GM21360 (cell line): ENCODE results near the gene KCNA1.
A peak's percentile ranks its signal among the peaks of the same experiment; 100 is the strongest.

ENCODE experiments used
- ATAC-seq: cut with Tn5 transposase; IDR thresholded peaks from one replicate; pipeline ENCODE4 v1.9.1; 2021; ENCODE audit warnings: mild to moderate bottlenecking, moderate library complexity; ENCODE audit not compliant: unreplicated experiment

KCNA1 gene

DNA sequence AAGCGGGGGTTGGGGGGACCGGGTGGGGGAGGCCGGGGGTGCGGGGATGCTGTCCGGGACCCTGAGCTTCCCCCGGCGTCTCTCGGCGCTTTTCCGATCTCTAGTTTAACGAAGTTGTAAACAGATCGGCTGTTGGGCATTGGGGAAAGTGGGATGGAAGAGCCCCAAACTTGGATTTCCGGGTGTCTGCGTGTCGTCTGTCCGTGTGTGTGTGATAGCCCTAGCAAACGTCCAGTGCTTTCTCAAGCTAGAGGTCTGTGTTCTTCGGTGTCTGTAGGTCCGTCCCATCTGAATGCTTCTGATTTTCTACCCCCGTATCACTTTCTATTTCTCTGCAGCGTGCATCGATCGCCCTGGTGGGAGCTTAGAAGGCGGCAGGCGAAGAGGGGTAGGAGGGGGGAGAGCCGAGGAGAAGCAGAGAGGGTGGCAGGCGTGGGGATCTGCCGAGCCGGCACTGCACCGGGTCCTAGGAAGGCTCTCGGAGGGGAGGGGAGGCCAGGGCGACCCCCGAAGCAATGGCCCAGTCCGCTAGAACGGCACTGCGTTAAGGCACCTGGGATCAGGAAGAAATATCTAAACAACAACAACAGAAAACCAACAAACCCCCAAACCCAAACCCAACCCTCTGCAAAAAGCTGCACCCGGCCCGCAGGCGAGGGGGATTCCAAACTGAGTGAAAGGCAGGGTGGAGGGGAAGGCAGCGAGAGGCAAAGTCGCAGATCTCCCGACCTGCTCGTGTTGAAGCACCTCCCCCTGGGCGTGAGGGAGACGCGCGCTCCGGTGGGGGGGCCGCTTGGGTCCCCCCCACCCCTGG, 1.0 kb downstream of the KCNA1 start:
- no peak for ATAC-seq

DNA sequence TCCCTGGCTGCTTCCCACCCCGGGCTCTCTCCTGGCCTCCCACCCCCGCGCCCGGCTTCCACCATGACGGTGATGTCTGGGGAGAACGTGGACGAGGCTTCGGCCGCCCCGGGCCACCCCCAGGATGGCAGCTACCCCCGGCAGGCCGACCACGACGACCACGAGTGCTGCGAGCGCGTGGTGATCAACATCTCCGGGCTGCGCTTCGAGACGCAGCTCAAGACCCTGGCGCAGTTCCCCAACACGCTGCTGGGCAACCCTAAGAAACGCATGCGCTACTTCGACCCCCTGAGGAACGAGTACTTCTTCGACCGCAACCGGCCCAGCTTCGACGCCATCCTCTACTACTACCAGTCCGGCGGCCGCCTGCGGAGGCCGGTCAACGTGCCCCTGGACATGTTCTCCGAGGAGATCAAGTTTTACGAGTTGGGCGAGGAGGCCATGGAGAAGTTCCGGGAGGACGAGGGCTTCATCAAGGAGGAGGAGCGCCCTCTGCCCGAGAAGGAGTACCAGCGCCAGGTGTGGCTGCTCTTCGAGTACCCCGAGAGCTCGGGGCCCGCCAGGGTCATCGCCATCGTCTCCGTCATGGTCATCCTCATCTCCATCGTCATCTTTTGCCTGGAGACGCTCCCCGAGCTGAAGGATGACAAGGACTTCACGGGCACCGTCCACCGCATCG, 1.8 kb downstream of the KCNA1 start:
- ATAC-seq: no peak

DNA sequence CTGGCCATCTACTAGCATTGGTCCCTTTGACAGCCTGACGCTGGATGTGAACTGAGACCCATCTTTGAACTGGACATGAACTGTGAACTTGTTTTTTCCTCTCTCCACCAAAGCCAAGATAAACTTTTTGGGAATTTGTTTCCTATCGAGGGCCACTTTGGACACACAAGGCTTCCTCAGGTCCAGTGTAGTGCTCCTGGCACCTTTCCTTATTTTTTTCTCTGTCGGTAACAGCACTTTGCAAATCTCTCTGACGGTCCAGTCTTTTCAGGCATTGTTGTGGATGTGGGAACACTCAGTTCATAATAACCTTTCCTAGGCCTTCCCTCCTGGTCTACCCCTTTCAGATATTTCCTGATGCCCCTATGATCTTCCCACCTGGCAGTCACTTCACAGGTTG, 5.0 kb downstream of the KCNA1 start:
- no peak for ATAC-seq

DNA sequence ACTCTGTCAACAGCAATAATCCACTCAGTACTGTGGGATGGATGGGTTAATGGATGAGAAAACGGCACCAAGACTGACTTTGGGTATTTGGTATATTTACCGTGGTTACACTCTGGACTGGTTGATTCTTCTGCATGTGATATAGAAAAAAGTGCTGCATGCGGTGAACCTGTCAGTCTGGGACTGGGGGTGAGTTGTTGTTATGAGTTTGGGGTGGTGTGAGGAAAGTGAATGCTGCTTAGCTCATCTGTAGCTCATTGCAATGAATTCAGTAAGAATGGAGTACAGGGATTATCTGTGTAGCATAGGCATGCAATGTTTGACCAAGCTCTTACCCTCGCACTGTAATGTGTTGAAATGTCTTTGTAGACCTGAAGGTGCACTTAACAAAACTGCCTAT, 6.0 kb downstream of the KCNA1 start:
- no peak for ATAC-seq

DNA sequence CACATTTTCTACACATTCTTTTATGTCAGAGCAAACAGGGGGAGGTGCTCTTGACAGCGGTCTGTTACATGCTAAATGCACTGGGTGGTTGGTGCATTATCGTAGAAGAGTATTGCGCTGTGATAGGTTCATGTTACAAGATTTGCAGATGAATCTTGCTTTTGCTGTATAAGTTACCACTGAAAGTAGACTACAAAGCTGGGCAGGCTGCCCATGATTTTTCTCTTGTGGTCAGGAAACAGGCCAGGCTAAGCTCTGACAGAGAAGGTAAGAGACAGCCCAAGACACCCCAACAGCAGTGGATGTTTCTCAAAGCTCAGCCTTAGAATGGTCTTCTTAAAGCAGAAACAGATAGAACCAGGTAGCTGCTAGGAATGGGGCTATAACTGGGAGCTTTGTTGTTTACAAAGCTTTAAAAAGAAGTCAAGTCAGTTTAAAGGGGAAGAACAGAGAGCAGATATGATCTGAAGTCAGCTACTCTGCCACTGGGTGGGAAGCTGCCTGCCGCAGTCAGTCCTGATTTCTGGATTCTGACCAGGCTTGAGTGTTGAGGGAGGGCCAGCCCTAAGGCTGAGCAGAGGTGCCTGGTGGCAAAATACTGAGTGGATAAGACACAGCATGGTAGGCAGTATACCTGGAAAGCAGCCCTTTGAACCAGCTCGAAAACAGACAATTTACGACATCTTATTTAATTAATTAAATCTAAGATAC, 9.4 kb downstream of the KCNA1 start:
- no peak for ATAC-seq

DNA sequence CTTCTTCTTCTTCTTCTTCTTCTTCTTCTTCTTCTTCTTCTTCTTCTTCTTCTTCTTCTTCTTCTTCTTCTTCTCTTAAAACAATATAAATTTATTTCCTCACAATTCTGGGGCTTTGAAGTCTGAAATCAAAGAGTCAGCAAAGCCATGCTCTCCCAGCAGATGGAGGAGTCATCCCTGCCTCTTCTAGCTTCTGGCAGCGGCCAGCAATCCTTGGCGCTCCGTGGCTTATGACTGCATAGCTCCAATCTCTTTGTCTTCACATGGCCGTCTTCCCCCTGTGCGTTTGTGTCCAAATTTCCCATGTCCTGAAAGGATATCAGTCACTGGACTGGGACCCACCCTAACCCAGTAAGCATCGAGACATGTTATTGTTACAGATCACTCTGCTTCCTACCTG, 22.9 kb downstream of the KCNA1 start:
- ATAC-seq: no peak

DNA sequence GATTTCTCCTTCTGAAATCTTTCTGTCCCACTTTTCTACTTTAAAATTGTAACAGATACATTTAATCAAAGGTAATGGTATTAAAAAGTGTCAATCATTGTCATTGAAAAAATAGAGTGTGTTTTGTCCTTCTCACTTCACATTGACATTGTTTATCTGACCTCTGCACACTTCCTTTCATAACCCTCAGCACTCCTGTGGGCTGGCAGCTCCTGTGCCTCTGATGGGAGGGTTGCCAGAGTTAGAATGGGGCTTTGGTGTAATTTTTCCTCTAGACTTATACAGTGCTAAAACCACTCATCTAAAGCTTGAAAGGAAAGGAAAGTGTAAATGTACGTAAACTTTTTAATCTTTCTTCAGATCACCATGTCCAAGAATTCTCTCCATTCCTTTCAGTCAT, 23.7 kb downstream of the KCNA1 start:
- no peak for ATAC-seq

DNA sequence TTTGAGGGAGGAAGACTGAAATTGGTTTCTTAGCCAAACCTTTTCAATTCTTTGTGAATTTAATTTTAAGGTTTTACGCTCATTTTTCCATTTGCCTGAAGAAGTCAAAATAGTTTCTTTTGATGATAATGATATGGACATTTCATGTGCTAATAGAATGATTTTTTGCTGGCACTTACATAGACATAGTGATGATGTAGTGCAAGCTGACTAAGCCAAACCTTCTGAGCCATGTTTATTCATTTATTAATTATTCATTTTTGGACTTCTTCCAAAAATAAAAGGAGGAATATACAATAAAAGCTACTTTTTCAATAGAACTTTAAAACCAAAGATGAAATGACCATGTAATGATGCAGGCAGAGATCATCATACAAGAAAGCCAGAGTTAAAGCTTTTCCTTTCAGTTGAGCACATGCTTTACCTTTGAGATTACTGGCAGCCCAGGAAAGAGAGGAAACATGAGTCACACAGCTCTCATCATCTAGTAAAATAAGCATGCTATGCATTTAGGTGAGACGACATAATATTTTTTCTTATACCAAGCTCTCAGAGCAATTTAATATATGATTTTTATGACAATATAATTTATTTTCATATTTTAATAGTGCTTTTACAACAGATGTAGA, 24.8 kb downstream of the KCNA1 start:
- no peak for ATAC-seq

DNA sequence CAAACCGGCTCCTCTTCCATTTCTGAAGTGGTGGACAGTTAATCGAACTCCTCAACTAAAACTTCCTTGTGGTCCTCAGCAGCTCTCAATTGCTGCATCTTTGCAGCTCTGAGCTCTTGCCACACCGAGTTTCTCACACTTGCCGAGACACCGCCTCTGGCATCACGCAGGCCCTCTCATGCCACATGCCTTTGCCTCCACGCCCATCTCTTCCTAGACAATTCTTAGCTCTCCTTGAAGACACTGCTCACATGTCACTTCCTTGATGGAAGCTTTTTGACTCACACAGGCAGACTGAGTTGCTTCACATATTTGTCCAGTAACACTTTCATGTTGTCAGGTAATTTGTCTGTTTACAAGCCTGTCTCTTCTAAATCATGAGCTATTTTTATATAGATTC, 29.2 kb downstream of the KCNA1 start:
- no peak for ATAC-seq

DNA sequence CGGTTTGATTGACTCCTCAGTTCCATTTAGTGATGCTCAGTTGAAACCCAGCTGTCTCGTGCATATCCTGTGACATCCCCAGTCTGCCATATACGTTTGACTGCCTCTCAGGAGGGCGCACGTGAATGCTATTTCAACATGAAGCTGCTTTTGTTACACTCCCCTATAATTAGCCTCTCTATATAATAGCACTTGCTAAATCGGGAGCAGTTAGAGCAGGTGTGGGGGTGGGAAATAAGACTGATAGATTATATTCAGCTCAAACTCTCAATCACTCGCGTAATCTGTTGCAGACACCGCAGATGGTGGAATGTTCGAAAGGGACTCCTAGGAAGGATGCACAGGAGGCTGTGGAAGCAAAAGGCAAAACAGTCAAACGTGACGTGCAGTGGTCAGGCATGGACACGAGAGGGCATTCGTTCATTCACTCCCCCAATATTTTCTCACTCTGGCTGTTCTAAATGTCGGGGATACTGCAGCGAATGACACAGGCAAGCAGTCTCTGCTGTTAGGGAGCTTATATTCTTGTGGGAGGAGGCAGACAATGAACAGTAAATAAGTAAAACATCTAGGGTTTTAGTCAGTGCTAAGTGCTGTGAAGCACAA, 29.8 kb downstream of the KCNA1 start:
- ATAC-seq: no peak

DNA sequence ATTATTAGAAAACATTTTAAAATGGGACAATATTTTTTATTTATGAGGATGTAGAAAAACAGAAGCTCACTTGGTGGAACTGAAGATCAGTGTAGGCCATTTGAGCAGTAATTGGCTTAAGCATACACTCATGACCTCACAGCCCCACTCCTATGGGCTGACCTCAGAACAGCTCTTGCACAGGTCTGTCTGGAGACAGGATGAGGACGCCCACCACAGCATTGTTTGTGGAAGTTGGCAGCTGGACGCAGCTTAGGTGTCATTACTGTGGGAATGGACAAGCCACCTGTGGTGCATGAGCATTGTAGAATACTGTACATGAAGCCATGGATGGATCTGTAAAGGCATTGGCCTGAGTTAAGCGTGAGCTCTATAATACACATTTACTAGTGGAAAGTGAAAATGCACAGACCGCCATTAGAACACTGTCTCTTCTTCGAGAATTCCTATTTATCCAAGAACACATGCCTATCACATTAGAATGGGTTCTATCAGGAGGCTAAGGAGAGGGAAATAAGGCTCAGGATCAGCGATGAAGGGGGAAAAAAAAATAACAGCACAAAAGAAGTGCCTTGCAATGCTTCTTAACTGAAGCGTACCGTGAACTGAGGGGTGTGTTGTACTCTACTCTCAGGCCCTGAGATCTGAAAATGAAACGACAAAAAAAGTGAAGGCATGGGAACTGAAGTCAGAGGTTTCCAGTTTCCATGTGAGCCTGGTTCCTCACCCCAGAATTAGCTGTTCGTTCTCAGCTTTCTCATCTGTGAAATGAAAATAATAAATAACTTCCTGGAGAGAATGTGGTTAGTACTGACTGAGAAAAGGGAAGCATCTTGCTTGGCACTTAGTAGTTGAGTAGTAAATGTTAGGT, 33.6 kb downstream of the KCNA1 start:
- ATAC-seq: peak; percentile 87

DNA sequence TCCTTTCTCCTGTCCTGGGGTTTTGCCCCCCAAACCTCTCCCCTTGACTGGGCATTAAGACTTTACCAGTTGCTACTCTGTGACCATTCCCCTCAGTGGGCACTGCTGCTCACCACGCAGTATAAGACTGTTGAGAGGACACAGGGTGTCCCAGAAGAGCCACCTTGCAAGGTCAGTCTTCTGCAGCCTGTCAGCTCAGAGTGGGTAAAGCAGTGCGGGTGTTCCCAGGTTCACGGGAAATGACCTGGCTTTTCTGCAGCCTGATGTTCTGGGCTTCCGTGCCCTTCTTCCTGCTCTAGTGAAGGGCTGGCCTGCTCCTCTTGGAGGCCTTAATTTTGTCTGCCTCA, 34.2 kb downstream of the KCNA1 start:
- ATAC-seq: peak; percentile 33

DNA sequence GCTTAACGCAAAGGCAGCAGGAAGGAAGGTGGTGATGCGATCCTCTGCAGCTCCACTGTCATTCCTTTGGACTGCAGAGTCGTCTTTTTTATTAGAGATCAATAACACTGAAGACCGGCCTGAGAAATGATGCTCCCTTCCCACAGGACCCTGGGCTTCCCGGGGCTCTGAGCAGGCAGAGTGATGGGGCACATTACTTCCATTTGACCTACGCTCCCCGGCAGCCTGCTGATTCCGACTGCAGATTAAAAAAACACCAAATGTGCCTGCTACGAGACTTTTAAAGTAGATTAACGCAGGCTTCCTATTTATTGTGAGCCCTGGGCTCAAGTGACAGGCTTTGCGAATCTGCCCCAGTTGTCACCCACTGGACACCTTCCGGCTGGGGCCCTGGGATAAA, 37.5 kb downstream of the KCNA1 start:
- ATAC-seq: no peak

DNA sequence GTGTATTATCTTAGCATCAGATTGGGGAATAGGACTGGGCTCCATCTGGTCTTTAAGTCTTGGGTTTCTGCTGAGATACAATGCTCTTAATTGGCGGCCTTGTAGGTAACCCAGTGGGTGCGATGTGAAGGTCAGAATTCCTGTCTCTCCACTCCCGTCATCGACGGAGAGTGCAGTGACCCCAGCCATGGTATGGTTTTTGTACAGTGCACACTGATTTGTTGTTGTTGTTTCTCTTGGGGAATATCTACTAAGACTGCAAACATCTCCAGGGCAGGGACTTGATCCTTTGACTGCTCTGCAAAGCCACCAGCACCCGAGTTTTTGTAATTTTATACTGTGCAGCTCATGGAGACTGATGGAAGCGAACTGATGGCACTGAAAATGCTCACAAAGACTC, 41.4 kb downstream of the KCNA1 start:
- ATAC-seq: no peak

DNA sequence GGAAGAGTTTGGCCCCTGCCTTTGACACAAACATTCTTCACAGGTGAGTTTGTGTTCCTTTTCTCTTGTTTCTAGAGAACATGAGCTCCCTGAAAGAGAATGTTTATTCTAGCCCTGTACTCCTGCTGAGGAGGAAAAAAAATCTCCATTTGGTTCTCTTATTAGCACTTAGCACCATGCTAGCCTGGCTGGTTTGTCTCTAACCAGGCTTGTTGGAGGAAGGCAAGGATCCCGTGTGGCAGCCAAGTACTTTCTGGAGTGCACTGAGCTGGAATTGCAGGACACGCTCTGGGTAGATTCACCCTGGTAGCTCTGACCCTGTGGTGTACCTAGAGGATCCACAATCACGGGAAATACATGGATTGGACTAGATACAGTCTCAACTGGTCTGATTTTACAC, 41.9 kb downstream of the KCNA1 start:
- no peak for ATAC-seq

DNA sequence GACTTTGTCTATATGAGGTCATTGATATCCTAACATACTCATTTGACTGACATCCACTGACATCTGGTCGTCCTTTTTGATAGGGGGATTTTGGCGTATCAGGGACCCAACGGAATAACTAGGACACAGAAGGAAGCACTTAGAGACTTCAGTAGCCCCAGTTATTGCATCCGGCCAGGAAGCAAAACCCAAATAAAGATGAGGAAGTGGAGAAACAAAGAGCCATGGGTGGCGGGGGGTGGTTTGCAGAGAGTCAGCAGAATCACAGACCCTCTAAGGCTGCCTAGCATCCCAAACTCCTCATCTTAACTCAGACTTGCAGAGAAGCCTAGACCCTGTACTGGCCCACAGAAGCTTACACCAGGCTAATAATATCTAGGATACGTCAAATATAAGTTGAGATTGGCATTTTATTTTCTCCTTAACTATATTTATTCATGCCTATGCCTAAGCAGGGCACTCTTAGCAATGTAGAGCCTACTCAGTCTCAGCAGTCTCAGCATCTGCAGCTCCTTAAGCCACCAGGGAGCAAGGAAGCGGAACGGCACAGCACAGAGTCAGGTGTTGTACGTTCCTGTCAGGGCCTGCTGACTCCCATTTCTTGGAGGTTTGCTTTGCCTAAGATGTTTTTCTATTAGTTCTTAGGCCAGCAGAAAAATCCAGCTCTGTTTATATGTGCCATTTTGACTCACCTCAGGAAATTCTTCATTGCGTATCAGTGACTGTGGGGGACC, 45.1 kb downstream of the KCNA1 start:
- ATAC-seq: no peak

DNA sequence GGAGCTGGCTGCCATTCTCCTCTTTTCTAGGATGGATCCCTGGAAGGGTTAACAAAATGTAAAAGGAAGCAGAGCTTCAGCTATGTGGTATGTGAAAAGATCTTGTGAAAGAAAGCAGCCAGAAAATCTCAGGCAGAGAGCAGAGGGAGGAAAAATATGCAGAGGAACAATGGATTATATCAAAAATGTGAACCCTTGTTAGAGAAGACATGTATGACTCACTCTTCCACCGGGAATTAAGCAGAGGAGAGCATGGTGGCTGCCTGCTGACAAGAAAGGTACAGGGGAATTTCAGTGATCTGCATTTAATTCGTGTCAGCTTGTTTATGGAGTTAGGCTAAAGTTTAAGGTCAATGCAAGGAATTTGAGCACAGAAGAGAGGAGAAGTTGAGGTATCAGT, 46.3 kb downstream of the KCNA1 start:
- ATAC-seq: no peak

DNA sequence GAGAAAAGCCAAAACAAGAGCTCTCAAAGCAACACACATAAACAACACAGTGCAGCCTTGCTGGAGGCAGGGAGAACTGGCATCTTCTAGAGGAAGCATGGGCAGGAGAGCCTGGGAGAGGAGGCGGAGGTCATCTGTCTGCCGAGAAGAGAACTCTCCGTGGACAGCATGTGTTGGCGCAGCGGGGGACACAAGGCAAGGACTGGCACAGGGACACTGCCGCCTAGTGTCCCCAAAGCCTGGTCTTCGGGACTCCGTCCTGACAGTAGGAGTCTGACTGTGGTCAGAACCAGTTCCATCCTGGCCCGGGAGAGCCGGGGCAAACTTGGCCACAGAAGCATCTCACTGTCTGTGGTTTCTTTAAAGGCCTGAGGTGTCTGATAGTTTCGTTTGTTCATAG, 47.3 kb downstream of the KCNA1 start:
- ATAC-seq: no peak

DNA sequence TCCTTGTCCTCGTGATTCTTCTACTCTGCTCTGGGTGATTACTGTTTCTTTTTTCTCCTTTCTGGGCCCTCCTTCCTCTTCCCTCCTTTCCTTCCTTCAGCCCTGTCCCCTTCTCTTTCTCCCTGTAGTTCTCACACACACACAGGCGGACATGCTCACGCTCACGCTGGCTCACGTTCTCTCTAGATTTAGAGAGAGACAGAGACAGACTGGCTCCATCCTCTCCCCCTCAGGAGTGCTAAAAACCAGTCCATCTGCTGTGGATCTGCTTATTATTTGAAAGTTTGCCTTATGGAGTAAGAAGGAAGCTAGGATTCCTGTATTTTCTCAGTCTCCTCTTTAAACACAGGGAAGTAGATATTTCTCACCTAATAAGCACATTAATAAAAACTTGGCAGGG, 48.1 kb downstream of the KCNA1 start:
- no peak for ATAC-seq
